ENCODE results near the gene NEK6. TPM values are rescaled to one million over a fixed set of nuclear protein-coding genes. Genes with fewer than 3 reads are reported as not detected.

Gene NEK6
- 1 to 10 TPM; 6.8 to 7.6 TPM for total RNA-seq

DNA sequence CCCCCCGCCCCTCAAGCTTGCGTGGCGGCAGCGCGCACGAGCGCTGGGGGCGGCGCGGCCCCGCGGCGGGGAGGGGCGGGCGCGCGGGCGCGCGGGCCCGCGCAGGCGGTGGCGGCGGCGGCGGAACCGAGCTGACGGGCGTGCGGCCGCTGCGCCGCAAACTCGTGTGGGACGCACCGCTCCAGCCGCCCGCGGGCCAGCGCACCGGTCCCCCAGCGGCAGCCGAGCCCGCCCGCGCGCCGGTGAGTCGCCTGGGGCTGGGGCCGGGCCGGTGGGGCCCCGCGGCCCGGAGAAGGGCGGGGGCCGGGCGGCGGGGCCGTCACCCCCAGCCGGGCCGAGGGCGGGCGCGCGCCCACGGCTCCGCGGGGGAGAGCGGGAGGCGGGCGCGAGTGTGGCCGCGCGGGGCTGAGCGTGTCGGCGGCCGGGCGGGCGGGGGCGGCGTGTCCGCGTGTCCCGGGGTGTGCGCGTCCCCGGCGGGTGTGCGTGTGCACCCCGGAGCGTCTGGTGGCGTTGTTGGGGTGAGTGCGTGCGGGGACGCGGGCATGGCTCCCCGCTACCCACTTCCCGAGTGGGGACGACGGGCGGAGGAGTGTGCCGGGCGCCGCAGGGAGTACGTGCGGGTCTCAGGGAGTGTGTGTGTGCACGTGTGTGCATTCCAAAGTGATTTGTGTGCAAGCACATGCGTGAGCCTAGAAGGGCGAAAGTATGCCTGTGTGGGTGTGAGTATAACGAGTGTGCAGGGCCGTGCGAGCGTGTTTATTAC lies at the start of gene NEK6:
NEK6 (plus strand) TSS at position 106 of the 763 bp plus-strand sequence. CDS start 44,016 bp downstream, outside the sequence.
- peaks cover 12% of the 10 kb centered on the region for H3K36me3 Mint-ChIP-seq (ENCODE audit: low read depth)
- no peaks in the 10 kb centered on the region for H3K27me3 Mint-ChIP-seq
- H3K4me3 Mint-ChIP-seq, result peak within 1 kb of the TSS; percentile 90
- peak; percentile 27 for ATAC-seq (replicated peaks)
- H3K9me3 Mint-ChIP-seq, result no peaks in the 10 kb centered on the region
- H3K4me1 Mint-ChIP-seq, result peaks cover 26% of the 10 kb centered on the region
- peak within 1 kb of the TSS; percentile 81 for H3K27ac Mint-ChIP-seq

DNA sequence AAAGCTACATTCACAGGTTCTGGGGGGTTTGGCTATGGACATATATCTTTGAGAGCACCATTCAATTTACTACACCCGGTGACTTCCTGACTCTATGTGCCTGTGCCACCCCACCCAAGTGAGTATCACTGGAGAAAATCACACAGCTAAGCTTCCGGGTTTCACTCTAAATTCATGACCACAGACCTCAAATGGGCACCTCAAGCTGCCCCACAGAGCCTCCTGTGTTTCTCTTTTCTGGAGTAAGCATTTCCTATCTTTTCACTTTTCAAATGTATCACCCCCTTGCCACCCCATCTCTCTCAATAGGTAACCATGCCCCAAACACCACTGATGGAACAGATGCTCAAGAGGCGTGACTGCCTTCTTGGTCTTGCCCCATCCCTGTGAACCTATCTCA lies 49.2 kb upstream of the NEK6 start:
- peaks cover 34% of the 10 kb centered on the region for H3K4me1 Mint-ChIP-seq
- peak; percentile 68 for ATAC-seq (replicated peaks)
- H3K27me3 Mint-ChIP-seq, result no peaks in the 10 kb centered on the region
- H3K9me3 Mint-ChIP-seq, result peaks cover 8% of the 10 kb centered on the region
- peak overlapping the region; percentile 28 for H3K4me3 Mint-ChIP-seq
- peak overlapping the region; percentile 11 for H3K27ac Mint-ChIP-seq
- no peaks in the 10 kb centered on the region for H3K36me3 Mint-ChIP-seq (ENCODE audit: low read depth)

DNA sequence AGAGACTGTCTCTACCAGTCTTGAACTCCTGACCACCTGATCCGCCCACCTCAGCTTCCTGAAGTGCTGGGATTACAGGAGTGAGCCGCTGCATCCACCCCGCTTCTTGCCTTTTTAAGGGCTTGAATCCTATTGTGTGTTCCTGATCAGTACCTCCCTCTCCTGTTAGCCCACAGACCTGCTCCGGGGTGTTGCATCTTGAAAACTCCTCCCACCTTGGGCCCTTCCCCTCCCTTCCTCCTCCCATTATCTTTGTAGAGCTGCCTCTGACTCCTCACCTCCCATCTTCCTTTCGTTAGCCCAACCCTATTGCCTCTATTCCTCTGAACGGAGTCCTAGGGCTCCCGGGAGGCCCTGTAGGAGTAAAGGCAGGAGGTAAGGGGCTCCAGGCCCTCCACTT lies 48.5 kb upstream of the NEK6 start:
- H3K4me3 Mint-ChIP-seq, result peak overlapping the region; percentile 28
- H3K36me3 Mint-ChIP-seq (ENCODE audit: low read depth), result no peaks in the 10 kb centered on the region
- no peak for ATAC-seq (replicated peaks)
- no peaks in the 10 kb centered on the region for H3K27me3 Mint-ChIP-seq
- peaks cover 34% of the 10 kb centered on the region for H3K4me1 Mint-ChIP-seq
- H3K9me3 Mint-ChIP-seq, result peaks cover 8% of the 10 kb centered on the region
- H3K27ac Mint-ChIP-seq, result peak overlapping the region; percentile 11

DNA sequence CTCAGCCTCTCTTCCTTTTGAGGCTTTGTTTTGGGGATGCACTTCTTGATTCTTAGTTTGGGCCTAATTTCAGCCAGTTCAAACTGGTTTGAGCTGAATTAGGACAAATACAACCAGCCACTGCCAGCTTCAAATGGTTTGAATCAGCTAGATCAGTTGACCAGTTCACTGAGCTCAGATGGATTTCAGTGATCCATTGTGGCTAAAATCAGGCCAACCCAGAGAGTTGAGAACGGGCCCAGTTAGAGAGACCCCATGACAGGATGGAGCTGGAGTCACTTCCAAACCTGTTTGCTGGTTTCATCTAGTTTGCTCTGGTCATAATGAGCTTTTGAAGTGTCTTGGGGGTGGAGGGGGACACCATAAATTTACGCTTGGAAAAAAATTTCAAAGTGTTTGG lies 48.0 kb upstream of the NEK6 start:
- Mint-ChIP-seq H3K27ac (no peak overlapping the region), H3K36me3 (ENCODE audit: low read depth) (no peaks in the 10 kb centered on the region), H3K27me3 (no peaks in the 10 kb centered on the region), H3K4me1 (peaks cover 35% of the 10 kb centered on the region), H3K4me3 (no peak overlapping the region), H3K9me3 (peaks cover 8% of the 10 kb centered on the region)
- no peak for ATAC-seq (replicated peaks)

DNA sequence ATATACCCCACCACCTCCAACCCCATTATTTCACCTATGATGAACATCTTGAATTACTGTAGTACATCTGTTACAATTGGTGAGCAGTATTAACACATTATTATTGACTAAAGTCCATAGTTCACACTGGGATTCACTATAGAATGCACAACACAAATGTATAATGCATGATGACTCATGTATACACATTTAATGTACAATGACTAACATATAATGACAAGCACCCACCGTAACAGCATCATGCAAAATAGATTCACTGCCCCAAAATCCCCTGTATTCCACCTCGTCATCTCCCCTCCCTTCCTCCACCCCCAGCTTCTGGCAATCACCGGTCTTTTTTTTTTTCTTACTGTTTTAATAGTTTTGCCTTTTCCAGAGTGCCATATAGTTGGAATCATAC lies 47.1 kb upstream of the NEK6 start:
- H3K36me3 Mint-ChIP-seq (ENCODE audit: low read depth), result no peaks in the 10 kb centered on the region
- no peaks in the 10 kb centered on the region for H3K27me3 Mint-ChIP-seq
- ATAC-seq (replicated peaks), result peak; percentile 94
- peaks cover 30% of the 10 kb centered on the region for H3K4me1 Mint-ChIP-seq
- H3K4me3 Mint-ChIP-seq, result peak overlapping the region; percentile 37
- peak overlapping the region; percentile 32 for H3K27ac Mint-ChIP-seq
- peaks cover 5% of the 10 kb centered on the region for H3K9me3 Mint-ChIP-seq

DNA sequence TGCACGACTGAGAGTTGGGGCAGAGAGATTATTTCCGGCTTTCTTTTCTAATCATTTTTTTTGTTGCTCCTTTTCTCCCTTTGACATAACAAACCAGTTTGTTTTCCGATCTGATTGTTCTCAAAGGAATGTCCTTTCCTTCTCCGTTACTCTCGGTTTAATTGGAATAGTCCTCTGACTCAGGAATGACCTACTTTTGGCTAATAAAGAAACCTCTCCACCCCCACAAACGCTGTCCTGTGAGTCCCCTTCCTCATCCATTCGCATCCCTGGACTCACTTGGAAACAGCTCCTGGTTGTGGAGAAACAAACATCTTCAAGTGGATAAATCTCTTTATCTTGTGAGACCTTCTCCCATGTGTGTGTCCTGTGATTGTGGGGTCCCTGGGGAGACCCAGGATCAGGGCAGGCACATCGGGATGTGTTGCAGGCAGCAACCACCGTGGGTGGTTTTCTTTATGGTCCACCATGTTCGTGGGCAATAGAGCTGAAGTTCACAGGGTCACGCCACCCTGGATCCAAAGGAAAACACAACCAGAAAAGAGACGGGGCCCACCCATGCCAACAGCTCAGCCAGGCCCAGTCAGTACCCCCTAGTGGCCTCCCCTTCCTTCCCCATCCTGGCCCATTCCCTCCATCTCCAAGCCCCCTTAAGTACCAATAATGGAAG lies 45.2 kb upstream of the NEK6 start:
- Mint-ChIP-seq H3K9me3 (peaks cover under 1% of the 10 kb centered on the region), H3K27me3 (no peaks in the 10 kb centered on the region), H3K27ac (no peak overlapping the region), H3K36me3 (ENCODE audit: low read depth) (no peaks in the 10 kb centered on the region), H3K4me1 (peaks cover 40% of the 10 kb centered on the region), H3K4me3 (no peak overlapping the region)
- ATAC-seq (replicated peaks), result no peak

DNA sequence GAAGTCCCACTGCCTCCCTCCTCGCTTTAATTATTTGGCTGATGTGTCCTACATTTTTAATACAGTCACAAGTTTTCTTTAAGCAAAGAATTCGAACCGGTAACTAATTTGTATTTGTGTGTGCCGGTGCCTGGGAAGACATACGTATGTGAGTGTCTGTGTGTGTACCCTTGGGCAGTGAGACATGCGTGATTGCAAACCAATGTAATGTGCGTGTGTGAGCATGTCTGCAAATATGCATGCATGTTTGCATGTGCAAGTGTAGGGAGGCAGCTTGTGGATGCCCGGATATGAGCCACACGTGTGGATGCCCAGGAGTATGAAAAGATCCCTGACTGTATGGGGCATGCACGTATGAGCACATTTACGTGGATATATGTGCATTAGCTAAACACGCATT lies 44.4 kb upstream of the NEK6 start:
- no peak for ATAC-seq (replicated peaks)
- H3K36me3 Mint-ChIP-seq (ENCODE audit: low read depth), result no peaks in the 10 kb centered on the region
- no peak overlapping the region for H3K27ac Mint-ChIP-seq
- H3K9me3 Mint-ChIP-seq, result no peaks in the 10 kb centered on the region
- H3K4me1 Mint-ChIP-seq, result peaks cover 46% of the 10 kb centered on the region
- H3K4me3 Mint-ChIP-seq, result no peak overlapping the region
- H3K27me3 Mint-ChIP-seq, result no peaks in the 10 kb centered on the region

DNA sequence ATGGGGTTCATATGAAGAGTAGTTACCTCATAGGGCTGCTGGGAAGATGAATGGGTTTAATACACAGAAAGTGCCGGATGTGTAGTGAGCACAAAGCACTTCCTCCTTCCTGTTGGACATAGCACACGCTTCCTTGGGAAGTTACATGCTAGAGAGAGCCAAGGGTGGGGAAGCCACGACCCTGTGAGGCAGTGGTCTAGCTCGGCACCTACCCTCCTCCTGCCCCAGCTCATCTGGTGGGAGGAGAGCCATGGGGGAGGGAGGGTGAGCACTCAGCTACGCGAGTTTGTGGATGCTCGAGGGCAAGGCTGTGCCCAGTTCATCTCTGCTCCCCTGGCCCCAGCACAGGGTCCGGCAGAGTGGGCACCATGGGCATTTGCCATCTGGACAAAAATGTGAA lies 43.6 kb upstream of the NEK6 start:
- Mint-ChIP-seq H3K27ac (no peak overlapping the region), H3K36me3 (ENCODE audit: low read depth) (no peaks in the 10 kb centered on the region), H3K9me3 (no peaks in the 10 kb centered on the region), H3K4me3 (peak overlapping the region; percentile 53), H3K27me3 (no peaks in the 10 kb centered on the region), H3K4me1 (peaks cover 44% of the 10 kb centered on the region)
- no peak for ATAC-seq (replicated peaks)

DNA sequence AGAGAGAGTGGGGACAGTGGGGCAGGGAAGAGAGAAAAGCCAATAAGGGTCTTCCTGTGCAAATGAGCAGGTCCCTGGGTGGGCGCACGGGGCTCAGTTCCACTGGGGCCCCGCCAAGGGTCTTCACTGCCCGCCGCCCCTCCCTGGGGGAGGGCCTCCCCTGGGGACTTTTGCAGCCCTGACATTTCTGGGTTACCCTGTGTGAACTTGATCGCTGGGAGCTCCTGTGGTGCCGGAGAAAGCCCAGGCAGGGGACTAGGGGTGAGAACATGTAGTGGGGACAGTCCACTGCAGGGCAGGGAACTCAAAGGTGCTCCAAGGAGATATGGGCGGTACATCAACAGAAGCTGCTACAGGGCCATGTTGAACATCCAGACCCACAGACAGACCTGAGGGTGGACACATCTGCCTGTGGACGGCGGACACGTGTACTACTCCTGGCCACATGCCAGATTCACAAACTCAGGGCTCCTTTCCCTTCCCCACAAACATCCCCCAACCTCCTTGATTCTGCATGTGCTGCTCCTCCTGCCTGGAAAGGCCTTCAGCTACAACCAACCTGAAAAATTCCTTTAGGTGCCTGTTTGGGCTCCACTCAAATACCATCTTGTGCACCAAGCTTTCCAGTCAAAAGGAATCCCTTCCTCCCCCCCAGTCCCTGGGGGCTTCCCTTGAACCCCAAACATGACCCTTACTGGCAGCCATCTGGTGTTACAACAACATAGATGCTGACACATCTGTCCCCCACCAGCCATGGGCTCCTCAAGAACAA lies 43.0 kb upstream of the NEK6 start:
- H3K4me1 Mint-ChIP-seq, result peaks cover 38% of the 10 kb centered on the region
- H3K36me3 Mint-ChIP-seq (ENCODE audit: low read depth), result no peaks in the 10 kb centered on the region
- no peaks in the 10 kb centered on the region for H3K9me3 Mint-ChIP-seq
- no peaks in the 10 kb centered on the region for H3K27me3 Mint-ChIP-seq
- H3K4me3 Mint-ChIP-seq, result peak overlapping the region; percentile 53
- ATAC-seq (replicated peaks), result no peak
- no peak overlapping the region for H3K27ac Mint-ChIP-seq

DNA sequence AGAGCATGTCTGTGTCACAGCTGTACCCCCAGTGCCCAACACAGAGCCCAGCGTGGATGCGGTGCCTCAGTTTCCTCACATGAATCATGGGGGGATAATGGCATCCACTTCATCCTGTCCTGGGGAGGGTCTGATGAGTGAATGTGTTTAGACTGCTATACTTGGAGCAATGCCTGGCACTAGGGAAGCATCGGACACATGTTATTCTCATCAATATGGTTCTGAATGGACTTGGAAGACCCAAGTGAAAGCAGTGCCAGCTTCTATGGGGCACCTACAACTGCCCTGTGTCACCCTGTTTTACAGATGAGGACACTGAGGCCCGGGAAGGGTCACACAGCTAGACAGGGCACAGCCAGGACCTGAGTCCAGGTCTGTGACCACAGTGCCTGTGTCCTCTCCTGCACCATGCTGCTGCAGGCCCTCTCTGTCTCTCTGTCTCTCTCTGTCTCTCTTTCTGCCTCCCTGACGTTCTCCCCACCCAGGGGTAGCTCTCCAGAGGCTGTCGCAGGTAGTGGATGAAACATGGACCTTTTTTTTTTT lies 42.3 kb upstream of the NEK6 start:
- H3K9me3 Mint-ChIP-seq, result no peaks in the 10 kb centered on the region
- no peaks in the 10 kb centered on the region for H3K27me3 Mint-ChIP-seq
- H3K36me3 Mint-ChIP-seq (ENCODE audit: low read depth), result no peaks in the 10 kb centered on the region
- ATAC-seq (replicated peaks), result no peak
- no peak overlapping the region for H3K4me3 Mint-ChIP-seq
- H3K27ac Mint-ChIP-seq, result no peak overlapping the region
- peaks cover 37% of the 10 kb centered on the region for H3K4me1 Mint-ChIP-seq

DNA sequence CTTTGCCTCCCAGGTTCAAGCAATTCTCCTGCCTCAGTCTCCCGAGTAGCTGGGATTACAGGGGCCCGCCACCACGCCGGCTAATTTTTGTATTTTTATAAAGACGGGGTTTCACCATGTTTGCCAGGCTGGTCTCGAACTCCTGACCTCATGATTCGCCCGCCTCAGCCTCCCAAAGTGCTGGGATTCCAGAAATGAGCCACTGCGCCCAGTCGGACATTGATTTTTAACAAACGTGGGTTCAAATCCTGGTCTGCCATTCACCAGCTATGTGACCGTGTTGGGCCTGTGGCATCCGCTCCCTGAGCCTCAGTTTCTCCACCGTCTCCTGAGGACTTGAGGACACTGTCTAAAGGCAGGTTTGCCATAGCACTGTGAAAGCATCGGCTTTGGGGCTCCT lies 41.8 kb upstream of the NEK6 start:
- ATAC-seq (replicated peaks), result no peak
- peak overlapping the region; percentile 87 for H3K27ac Mint-ChIP-seq
- H3K4me1 Mint-ChIP-seq, result peaks cover 32% of the 10 kb centered on the region
- no peaks in the 10 kb centered on the region for H3K27me3 Mint-ChIP-seq
- peak overlapping the region; percentile 70 for H3K4me3 Mint-ChIP-seq
- no peaks in the 10 kb centered on the region for H3K36me3 Mint-ChIP-seq (ENCODE audit: low read depth)
- H3K9me3 Mint-ChIP-seq, result no peaks in the 10 kb centered on the region

DNA sequence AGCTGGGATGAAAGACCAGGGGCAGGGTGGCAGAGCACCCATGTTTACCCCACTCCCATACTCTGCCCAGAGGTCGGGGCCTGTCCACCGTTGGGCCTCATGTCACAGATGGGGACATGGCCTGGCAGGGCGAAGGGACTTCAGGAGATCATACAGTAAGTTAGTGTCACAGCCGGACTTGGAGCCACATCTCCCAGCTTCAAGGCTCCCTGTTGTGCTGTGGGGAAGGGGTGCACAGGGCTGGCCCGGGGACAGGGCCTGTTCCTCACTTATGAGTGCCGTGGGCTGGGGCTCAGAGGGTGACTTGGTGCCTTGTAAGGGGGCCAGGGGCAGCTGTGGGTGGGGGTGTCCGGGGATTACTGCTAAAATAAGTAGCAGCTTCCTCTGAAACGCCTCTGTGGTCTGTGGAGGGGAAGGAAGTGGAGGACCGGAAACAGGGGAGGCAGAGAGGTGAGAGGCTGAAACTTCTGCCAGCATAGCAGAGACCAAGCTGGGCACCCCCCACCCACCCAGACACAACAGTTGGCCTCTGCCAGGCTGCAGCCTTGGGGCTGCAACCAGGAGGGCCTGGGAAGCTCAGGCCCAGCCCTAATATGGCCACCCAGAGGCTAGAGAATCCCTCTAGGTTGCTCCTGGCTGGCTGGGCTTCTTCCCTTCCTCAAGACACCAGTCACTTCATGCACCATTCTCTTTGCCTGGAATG lies 41.1 kb upstream of the NEK6 start:
- Mint-ChIP-seq H3K9me3 (no peaks in the 10 kb centered on the region), H3K27ac (peak overlapping the region; percentile 87), H3K4me1 (peaks cover 32% of the 10 kb centered on the region), H3K36me3 (ENCODE audit: low read depth) (no peaks in the 10 kb centered on the region), H3K27me3 (no peaks in the 10 kb centered on the region), H3K4me3 (peak overlapping the region; percentile 70)
- peak; percentile 76 for ATAC-seq (replicated peaks)

DNA sequence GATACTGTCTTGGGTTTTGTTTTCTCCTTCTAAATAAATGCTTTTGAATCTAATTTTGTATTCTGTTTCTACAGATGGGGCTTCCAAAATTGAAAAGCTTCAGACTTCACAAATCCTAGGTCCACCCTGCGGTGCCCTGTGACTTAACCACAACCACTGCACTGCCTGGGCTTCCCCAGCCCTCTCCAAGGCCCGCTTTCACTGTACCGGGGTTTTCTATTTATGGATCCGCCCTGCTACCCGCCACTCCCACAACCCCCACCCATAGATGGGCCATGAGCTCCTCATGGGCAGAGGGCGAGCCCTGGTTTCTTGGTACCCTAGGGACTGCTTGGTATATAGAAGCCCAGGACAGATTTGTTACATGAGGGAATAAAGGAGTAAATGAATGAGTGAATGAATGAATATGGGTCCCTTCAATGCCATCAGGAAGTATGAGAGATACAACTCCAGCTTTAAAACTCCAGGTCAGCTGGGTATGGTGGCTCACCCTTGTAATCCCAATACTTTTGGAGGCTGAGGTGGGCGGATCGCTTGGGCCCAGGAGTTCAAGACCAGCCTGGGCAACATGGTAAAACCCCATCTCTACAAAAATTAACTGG lies 39.8 kb upstream of the NEK6 start:
- peaks cover 32% of the 10 kb centered on the region for H3K4me1 Mint-ChIP-seq
- H3K9me3 Mint-ChIP-seq, result no peaks in the 10 kb centered on the region
- no peaks in the 10 kb centered on the region for H3K27me3 Mint-ChIP-seq
- H3K27ac Mint-ChIP-seq, result peak overlapping the region; percentile 87
- peak overlapping the region; percentile 70 for H3K4me3 Mint-ChIP-seq
- H3K36me3 Mint-ChIP-seq (ENCODE audit: low read depth), result no peaks in the 10 kb centered on the region
- no peak for ATAC-seq (replicated peaks)
